ENCODE results near the gene PHF12. TPM values are rescaled to one million over a fixed set of nuclear protein-coding genes. Genes with fewer than 3 reads are reported as not detected.

Gene PHF12
- total and polyA plus RNA-seq, 2 experiments from 2014 or later = 19.7 to 41.0 TPM

GRCh38 chr17:28887871-28888471 is 63.3 kb downstream of the PHF12 start (continued):
- no peak for TF ChIP-seq REST (IDR thresholded peaks at IDR 0.05; ENCODE audit: unreplicated experiment)
- TF ChIP-seq ZNF462 (CRISPR knock-in tag; IDR thresholded peaks at IDR 0.05) = no peak
- no peak for TF ChIP-seq CREB1 (CRISPR knock-in tag; IDR thresholded peaks at IDR 0.05; ENCODE audit: low read depth)
- TF ChIP-seq EZH2phosphoT487 (IDR thresholded peaks at IDR 0.05; ENCODE audit: unreplicated experiment) = no peak
- no peak for TF ChIP-seq STAT1 (IDR thresholded peaks at IDR 0.05; ENCODE audit: unreplicated experiment)

GRCh38 chr17:28885951-28886350 is 65.4 kb downstream of the PHF12 start:
- H3K36me3 ChIP-seq (ENCODE audit: insufficient read depth) = no peaks in the 10 kb centered on the region; the same call in 1 of the 2 replicates
- H3K4me2 ChIP-seq = no peak overlapping the region
- no peaks in the 10 kb centered on the region for H3F3A ChIP-seq (replicated peaks; ENCODE audit: low read depth)
- peaks cover 43% of the 10 kb centered on the region for H3K36me3 Mint-ChIP-seq (ENCODE audit: low read depth)
- H3K9me2 ChIP-seq (ENCODE audit: insufficient read depth) = no peaks in the 10 kb centered on the region
- no peak overlapping the region for H3K4me3 Mint-ChIP-seq
- no peaks in the 10 kb centered on the region; the same call in 1 of the 2 replicates for H4K20me1 ChIP-seq (replicated peaks; ENCODE audit: insufficient read depth)
- DNase-seq (ENCODE audit: low spot score) = no peak
- no peak overlapping the region for H3K27ac Mint-ChIP-seq
- H3K79me2 ChIP-seq (replicated peaks; ENCODE audit: insufficient read depth) = no peaks in the 10 kb centered on the region
- peaks cover 7% of the 10 kb centered on the region for H3K4me1 ChIP-seq (ENCODE audit: insufficient read depth)
- no peak overlapping the region for H2AFZ ChIP-seq
- peaks cover 17% of the 10 kb centered on the region for H3K27me3 Mint-ChIP-seq (ENCODE audit: insufficient read depth, low read depth, poor library complexity)
- peaks cover 18% of the 10 kb centered on the region for H3K4me1 Mint-ChIP-seq
- no peaks in the 10 kb centered on the region for H3K27me3 ChIP-seq (ENCODE audit: insufficient read depth)
- H3K27ac ChIP-seq (ENCODE audit: low read depth) = no peak overlapping the region
- ATAC-seq = no peak
- no peak overlapping the region for H3K4me3 ChIP-seq
- no peaks in the 10 kb centered on the region for H3K9me3 Mint-ChIP-seq
- TF ChIP-seq ZNF331 (CRISPR knock-in tag; IDR thresholded peaks at IDR 0.05; ENCODE audit: low read depth) (no peak), REST (IDR thresholded peaks at IDR 0.05; ENCODE audit: unreplicated experiment) (no peak), CREB1 (CRISPR knock-in tag; IDR thresholded peaks at IDR 0.05; ENCODE audit: low read depth) (no peak), STAT1 (IDR thresholded peaks at IDR 0.05; ENCODE audit: unreplicated experiment) (no peak), NANOG (IDR thresholded peaks at IDR 0.05; ENCODE audit: borderline replicate concordance) (no peak), EZH2phosphoT487 (IDR thresholded peaks at IDR 0.05; ENCODE audit: unreplicated experiment) (no peak), EZH2 (IDR thresholded peaks at IDR 0.05; ENCODE audit: low read depth, unreplicated experiment) (no peak)

All from GM23338 (cell line).